ENCODE measurements around the gene BPI. TPM values are rescaled to one million over a fixed set of nuclear protein-coding genes. Genes with fewer than 3 reads are reported as not detected.
"Not testable (repeated sequence)": the region's sequence is repeated elsewhere in the genome, so short reads cannot be mapped to it uniquely, and the experiment has no call there.

BPI gene
- total RNA-seq, 4 donors from 2014 or later: 0.26 TPM; not detected in 3

GRCh38 chr20:38277285-38277684 lies 26.7 kb upstream of the BPI start:
- 88 to 95% methylated on average over 4 of the region's 5 CpGs for WGBS, 2 donors
- intact Hi-C loops (cut with DNase I): no loop called here
- H3K4me3 ChIP-seq: no peak overlapping the region
- no peak for TF ChIP-seq POLR2A (IDR thresholded peaks at IDR 0.05)
- no peak for TF ChIP-seq CTCF (IDR thresholded peaks at IDR 0.05)
- H3K9me3 ChIP-seq: no peaks in the 10 kb centered on the region
- peaks cover 0 to 37% (median 12%) of the 10 kb centered on the region in 3 donors for H3K4me1 ChIP-seq
- no peak for DNase-seq
- no peak overlapping the region for H3K27ac ChIP-seq
- H3K36me3 ChIP-seq: no peaks in the 10 kb centered on the region
- H3K27me3 ChIP-seq: no peaks in the 10 kb centered on the region

DNA sequence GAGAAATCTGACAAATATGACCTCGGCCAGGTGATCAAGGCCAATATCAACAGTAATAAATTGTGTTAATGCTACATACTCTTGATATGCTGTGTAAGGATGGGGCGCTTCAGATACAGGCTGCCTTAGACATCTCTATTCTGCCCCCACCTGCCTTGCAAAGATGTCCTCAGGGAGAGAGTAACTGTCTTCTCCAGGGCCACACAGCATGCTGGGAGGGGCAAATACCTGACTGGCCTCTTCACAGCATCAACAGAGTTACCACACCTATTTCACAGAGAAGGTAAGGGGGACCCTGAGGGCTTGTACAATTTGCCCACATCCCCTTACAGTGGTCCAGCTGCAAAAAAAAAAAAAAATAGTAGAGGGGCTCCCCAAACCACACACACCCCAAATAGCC lies 26.3 kb upstream of the BPI start:
- intact Hi-C loops (cut with DNase I): no loop called here
- 89 to 94% methylated on average over 2 of the region's 2 CpGs for WGBS, 2 donors
- TF ChIP-seq POLR2A (IDR thresholded peaks at IDR 0.05): no peak
- no peak for TF ChIP-seq CTCF (IDR thresholded peaks at IDR 0.05)
- no peaks in the 10 kb centered on the region for H3K27me3 ChIP-seq
- H3K4me3 ChIP-seq: no peak overlapping the region
- H3K4me1 ChIP-seq: peaks cover 0 to 33% (median 12%) of the 10 kb centered on the region in 3 donors
- H3K27ac ChIP-seq: no peak overlapping the region
- DNase-seq: no peak
- H3K9me3 ChIP-seq: no peaks in the 10 kb centered on the region
- no peaks in the 10 kb centered on the region for H3K36me3 ChIP-seq

DNA sequence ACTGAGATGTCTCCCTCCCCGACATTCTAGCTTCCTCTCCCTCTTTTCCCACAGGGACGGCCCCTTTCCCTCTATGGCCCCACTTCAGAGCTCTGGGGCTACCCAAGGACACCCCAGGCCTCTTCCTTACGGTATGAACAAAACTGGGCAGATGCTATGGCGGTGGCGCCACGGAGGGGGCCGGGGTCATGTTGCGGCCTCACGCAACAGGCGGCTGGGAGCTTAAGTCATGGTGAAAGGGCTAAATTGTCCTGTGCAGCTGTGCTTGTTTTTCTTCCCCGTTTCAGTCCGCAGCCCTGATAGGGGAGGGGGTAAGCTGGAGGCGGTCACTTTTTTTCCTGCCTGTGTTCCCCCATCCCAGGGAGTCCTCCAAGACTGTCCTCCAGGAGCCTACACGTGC lies 25.8 kb upstream of the BPI start:
- H3K4me3 ChIP-seq: no peak overlapping the region
- WGBS, 2 donors: 79 to 84% methylated on average over 11 to 14 of the region's 14 CpGs
- no peaks in the 10 kb centered on the region for H3K36me3 ChIP-seq
- DNase-seq: no peak
- TF ChIP-seq CTCF (IDR thresholded peaks at IDR 0.05) (no peak), POLR2A (IDR thresholded peaks at IDR 0.05) (no peak)
- no peak overlapping the region for H3K27ac ChIP-seq
- H3K4me1 ChIP-seq: peaks cover 0 to 29% (median 12%) of the 10 kb centered on the region in 3 donors
- intact Hi-C loops (cut with DNase I): no loop called here
- no peaks in the 10 kb centered on the region for H3K27me3 ChIP-seq
- H3K9me3 ChIP-seq: no peaks in the 10 kb centered on the region

- peaks cover 0 to 29% (median 12%) of the 10 kb centered on the region in 3 donors for H3K4me1 ChIP-seq
- intact Hi-C loops (cut with DNase I): no loop called here
- no peak overlapping the region for H3K27ac ChIP-seq
- WGBS, 2 donors: 85 to 100% methylated on average over 2 of the region's 2 CpGs
- no peak overlapping the region for H3K4me3 ChIP-seq
- no peak for DNase-seq
- H3K36me3 ChIP-seq: no peaks in the 10 kb centered on the region
- H3K27me3 ChIP-seq: no peaks in the 10 kb centered on the region
- TF ChIP-seq CTCF (IDR thresholded peaks at IDR 0.05) (no peak), POLR2A (IDR thresholded peaks at IDR 0.05) (no peak)
- no peaks in the 10 kb centered on the region for H3K9me3 ChIP-seq
Observed at GRCh38 chr20:38278763-38279162, 25.2 kb upstream of the BPI start.

GRCh38 chr20:38281176-38281915 lies 22.6 kb upstream of the BPI start:
- H3K27me3 ChIP-seq; DNase-seq; H3K36me3 ChIP-seq; H3K27ac ChIP-seq; intact Hi-C loops (cut with DNase I); H3K9me3 ChIP-seq; H3K4me3 ChIP-seq: not testable (repeated sequence)
- 68 to 81% methylated on average over 3 to 6 of the region's 6 CpGs for WGBS, 2 donors
- peaks cover 0 to 15% (median 4%) of the 10 kb centered on the region in 3 donors for H3K4me1 ChIP-seq

Data from esophagus squamous epithelium (tissue), 5 donors.